K562 (cell line): ENCODE data around the gene SLC34A1. TPM values are rescaled to one million over a fixed set of nuclear protein-coding genes. Genes with fewer than 3 reads are reported as not detected.

Experiments used
- CBX5 ChIP-seq: IDR thresholded peaks from 2 replicates; pipeline ENCODE4 v1.6.1; 2014; ENCODE audit warnings: low read depth, borderline replicate concordance
- CC2D1A ChIP-seq: fragments of 450-650 bp; IDR thresholded peaks from 2 replicates; pipeline ENCODE4 v1.6.1; 2017; ENCODE audit warnings: mild to moderate bottlenecking
- CCNT2 ChIP-seq: IDR thresholded peaks from 2 replicates; pipeline ENCODE4 v1.6.1; 2011; ENCODE audit warnings: borderline replicate concordance, low read depth, mild to moderate bottlenecking, moderate library complexity, mixed read lengths, low read length; ENCODE audit not compliant: insufficient read length; ENCODE audit errors: extremely low read depth
- CHD1 ChIP-seq: fragments of 200-600 bp; sonication (generic); IDR thresholded peaks from one replicate; pipeline ENCODE4 v1.6.1; 2012; ENCODE audit warnings: mild to moderate bottlenecking, moderate library complexity, low read length, inconsistent platforms
- ILK ChIP-seq: fragments of 450-650 bp; IDR thresholded peaks from 2 replicates; pipeline ENCODE4 v1.6.1; 2016; ENCODE audit warnings: missing genetic modification characterization, low read depth, mild to moderate bottlenecking, missing compliant biosample characterization, moderate library complexity, borderline replicate concordance
- NRF1 ChIP-seq, 2 experiments: fragments of 450-650 bp; IDR thresholded peaks in 1 of 2; conservative IDR thresholded peaks in 1 of 2; 2 replicates each; pipeline ENCODE4 v1.6.1; 2014; ENCODE audit warnings: mild to moderate bottlenecking in 2 of 2
- PURB ChIP-seq: sonication (generic); formaldehyde crosslinking; IDR thresholded peaks from 2 replicates; pipeline ENCODE4 v1.9.0; 2021; ENCODE audit warnings: low read depth, mild to moderate bottlenecking, missing genetic modification reagents
- SMARCA4 ChIP-seq: fragments of 450-650 bp; IDR thresholded peaks from 2 replicates; pipeline ENCODE4 v1.6.1; 2016
- ZNF197 ChIP-seq: fragments of 200-800 bp; sonication (Bioruptor generic); IDR thresholded peaks from 2 replicates; pipeline ENCODE4 v1.6.1; 2016; ENCODE audit warnings: low read depth, missing genetic modification characterization, missing compliant biosample characterization
- ZNF324 ChIP-seq: fragments of 250-450 bp; sonication (Bioruptor Pico); IDR thresholded peaks from 2 replicates; pipeline ENCODE4 v1.4.0; 2020; ENCODE audit warnings: mild to moderate bottlenecking
- ZNF347 ChIP-seq: fragments of 450-650 bp; formaldehyde crosslinking; IDR thresholded peaks from 2 replicates; pipeline ENCODE4 v1.4.0; 2020; ENCODE audit warnings: low read depth, mild to moderate bottlenecking, moderate library complexity
- ZNF431 ChIP-seq: sonication (generic); formaldehyde crosslinking; IDR thresholded peaks from 2 replicates; pipeline ENCODE4 v1.8.0; 2022; ENCODE audit warnings: mild to moderate bottlenecking, missing genetic modification reagents
- ZNF699 ChIP-seq: fragments of 250-450 bp; sonication (Bioruptor Pico); IDR thresholded peaks from 2 replicates; pipeline ENCODE4 v1.8.0; 2021; ENCODE audit warnings: mild to moderate bottlenecking, moderate library complexity; ENCODE audit not compliant: insufficient replicate concordance
- polyA plus RNA-seq, 8 experiments: library from polyadenylated mRNA; depleted of rRNA in 4 of 8; stranded (reverse) in 5 of 8; unstranded in 3 of 8; fragments of >200 nt; fragmentation: Nextera tagmentation in 2 of 8; fragmentation: Illumina TruSeq in 1 of 8; extraction: Ambion mirVana in 2 of 8; extraction: Trizol in 1 of 8; gene quantifications; 2 replicates each; pipeline versions ENCODE4 v1.2.1 to v1.2.3, GENCODE V29; 2011 to 2014; ENCODE audit warnings: inconsistent platforms in 1 of 8, missing spikeins in 1 of 8
- total RNA-seq, 7 experiments: library from RNA; depleted of rRNA in 6 of 7; stranded (reverse); fragments of >200 nt in 6 of 7; fragmentation: Illumina TruSeq in 2 of 7; extraction: Trizol in 2 of 7; gene quantifications; 2 replicates each; pipeline versions ENCODE4 v1.2.1 to v1.2.3, GENCODE V29; 2011 to 2021; ENCODE audit warnings: low replicate concordance in 1 of 7
- TF ChIP-seq, protein P1 (sequence below): sonication (generic); formaldehyde crosslinking; IDR thresholded peaks from 2 replicates; pipeline ENCODE4 v1.8.1; 2023; ENCODE audit warnings: mild to moderate bottlenecking, missing genetic modification reagents
- TF ChIP-seq, protein P2 (sequence below): fragments of 250-450 bp; sonication (Bioruptor Pico); IDR thresholded peaks from 2 replicates; pipeline ENCODE4 v1.8.0; 2022; ENCODE audit warnings: moderate library complexity, mild to moderate bottlenecking, inconsistent platforms
- TF ChIP-seq, protein P3 (sequence below), 2 experiments: fragments of 200-800 bp in 1 of 2; sonication (Bioruptor generic) in 1 of 2; sonication (generic) in 1 of 2; formaldehyde crosslinking in 1 of 2; IDR thresholded peaks in 1 of 2; conservative IDR thresholded peaks in 1 of 2; 2 replicates each; pipeline versions ENCODE4 v1.5.0 to v1.6.1; 2016 to 2020; ENCODE audit warnings: missing compliant biosample characterization in 1 of 2, missing genetic modification characterization in 1 of 2, missing genetic modification reagents in 1 of 2
- TF ChIP-seq, protein P4 (sequence below): fragments of 450-650 bp; IDR thresholded peaks from 2 replicates; pipeline ENCODE4 v1.6.1; 2017; ENCODE audit warnings: mild to moderate bottlenecking, moderate library complexity
- TF ChIP-seq, protein P5 (sequence below): IDR thresholded peaks from 3 replicates; pipeline ENCODE4 v1.6.1; 2011; ENCODE audit warnings: borderline replicate concordance, mild to moderate bottlenecking, moderate library complexity; ENCODE audit not compliant: insufficient read length; ENCODE audit errors: extremely low read depth

Gene SLC34A1
- total and polyA plus RNA-seq, 9 of the 15 experiments (the other 6 are each of a cell fraction or from before 2014, with no cell fraction given), result not detected

DNA sequence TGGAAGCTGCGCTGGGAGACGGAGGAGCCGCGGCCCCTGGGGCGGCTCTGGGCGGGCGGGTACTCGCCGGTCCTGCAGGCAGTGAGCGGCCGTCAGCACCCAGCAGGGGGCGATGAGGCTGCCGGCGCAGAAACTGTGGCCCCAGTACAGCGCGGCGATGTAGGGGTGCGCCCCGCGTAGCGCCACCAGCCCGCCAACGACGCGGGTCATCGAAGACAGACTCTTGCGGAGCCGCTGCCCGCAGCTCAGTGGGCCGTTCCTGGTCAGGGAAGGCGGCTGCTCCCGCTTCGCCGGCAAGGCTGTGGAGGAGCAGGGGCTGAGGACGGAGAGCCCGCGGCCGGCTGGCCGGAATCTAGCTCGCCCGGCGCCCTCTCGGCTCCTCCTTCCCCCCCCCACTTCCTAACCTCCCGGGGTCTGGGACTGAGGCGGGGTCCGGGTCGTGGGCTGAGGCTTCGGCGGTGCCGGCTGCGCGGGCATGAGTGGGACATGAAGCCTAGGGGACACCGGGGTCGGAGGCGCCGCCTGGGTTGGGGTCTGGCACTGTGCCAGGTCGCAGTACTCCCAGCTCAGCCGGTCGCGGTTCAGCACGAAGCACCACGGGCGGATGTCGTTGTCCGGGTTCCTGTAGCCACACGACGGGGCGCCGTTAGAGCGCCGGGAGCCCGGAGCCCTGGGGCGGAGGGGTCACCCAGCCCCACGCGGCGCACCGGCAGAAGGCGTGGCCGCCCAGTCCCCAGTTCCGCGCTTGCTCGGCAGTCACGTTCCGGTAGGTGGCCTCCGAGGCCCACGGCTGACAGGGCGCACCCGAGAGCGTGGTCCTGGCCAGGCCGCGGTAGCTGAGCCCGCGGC is 19.8 kb downstream of the SLC34A1 start (continued):
- TF ChIP-seq, protein P1, sequence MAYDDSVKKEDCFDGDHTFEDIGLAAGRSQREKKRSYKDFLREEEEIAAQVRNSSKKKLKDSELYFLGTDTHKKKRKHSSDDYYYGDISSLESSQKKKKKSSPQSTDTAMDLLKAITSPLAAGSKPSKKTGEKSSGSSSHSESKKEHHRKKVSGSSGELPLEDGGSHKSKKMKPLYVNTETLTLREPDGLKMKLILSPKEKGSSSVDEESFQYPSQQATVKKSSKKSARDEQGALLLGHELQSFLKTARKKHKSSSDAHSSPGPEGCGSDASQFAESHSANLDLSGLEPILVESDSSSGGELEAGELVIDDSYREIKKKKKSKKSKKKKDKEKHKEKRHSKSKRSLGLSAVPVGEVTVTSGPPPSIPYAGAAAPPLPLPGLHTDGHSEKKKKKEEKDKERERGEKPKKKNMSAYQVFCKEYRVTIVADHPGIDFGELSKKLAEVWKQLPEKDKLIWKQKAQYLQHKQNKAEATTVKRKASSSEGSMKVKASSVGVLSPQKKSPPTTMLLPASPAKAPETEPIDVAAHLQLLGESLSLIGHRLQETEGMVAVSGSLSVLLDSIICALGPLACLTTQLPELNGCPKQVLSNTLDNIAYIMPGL, result no peak
- TF ChIP-seq, protein P2, sequence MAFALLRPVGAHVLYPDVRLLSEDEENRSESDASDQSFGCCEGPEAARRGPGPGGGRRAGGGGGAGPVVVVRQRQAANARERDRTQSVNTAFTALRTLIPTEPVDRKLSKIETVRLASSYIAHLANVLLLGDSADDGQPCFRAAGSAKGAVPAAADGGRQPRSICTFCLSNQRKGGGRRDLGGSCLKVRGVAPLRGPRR, result no peak
- TF ChIP-seq, protein P3, sequence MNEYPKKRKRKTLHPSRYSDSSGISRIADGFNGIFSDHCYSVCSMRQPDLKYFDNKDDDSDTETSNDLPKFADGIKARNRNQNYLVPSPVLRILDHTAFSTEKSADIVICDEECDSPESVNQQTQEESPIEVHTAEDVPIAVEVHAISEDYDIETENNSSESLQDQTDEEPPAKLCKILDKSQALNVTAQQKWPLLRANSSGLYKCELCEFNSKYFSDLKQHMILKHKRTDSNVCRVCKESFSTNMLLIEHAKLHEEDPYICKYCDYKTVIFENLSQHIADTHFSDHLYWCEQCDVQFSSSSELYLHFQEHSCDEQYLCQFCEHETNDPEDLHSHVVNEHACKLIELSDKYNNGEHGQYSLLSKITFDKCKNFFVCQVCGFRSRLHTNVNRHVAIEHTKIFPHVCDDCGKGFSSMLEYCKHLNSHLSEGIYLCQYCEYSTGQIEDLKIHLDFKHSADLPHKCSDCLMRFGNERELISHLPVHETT (CRISPR knock-in tag; conservative IDR thresholded peaks at IDR 0.05 in 1 of 2, IDR thresholded peaks at IDR 0.05 in 1 of 2), result peak in 1 of 2 experiments; percentile 90; a peak in 2 of 4 replicates
- no peak for TF ChIP-seq ZNF197 (CRISPR knock-in tag)
- no peak for TF ChIP-seq ZNF699 (CRISPR knock-in tag)
- no peak for TF ChIP-seq PURB (CRISPR knock-in tag)
- TF ChIP-seq, protein P4, sequence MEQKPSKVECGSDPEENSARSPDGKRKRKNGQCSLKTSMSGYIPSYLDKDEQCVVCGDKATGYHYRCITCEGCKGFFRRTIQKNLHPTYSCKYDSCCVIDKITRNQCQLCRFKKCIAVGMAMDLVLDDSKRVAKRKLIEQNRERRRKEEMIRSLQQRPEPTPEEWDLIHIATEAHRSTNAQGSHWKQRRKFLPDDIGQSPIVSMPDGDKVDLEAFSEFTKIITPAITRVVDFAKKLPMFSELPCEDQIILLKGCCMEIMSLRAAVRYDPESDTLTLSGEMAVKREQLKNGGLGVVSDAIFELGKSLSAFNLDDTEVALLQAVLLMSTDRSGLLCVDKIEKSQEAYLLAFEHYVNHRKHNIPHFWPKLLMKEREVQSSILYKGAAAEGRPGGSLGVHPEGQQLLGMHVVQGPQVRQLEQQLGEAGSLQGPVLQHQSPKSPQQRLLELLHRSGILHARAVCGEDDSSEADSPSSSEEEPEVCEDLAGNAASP, result no peak
- peak; percentile 58 to 69 for TF ChIP-seq NRF1 (conservative IDR thresholded peaks at IDR 0.05 in 1 of 2, IDR thresholded peaks at IDR 0.05 in 1 of 2)
- TF ChIP-seq ZNF324 (CRISPR knock-in tag), result no peak
- no peak for TF ChIP-seq CC2D1A
- no peak for TF ChIP-seq ILK (tag)
- no peak for TF ChIP-seq ZNF347 (CRISPR knock-in tag)
- TF ChIP-seq CHD1, result peak; percentile 68
- TF ChIP-seq CBX5, result peak; percentile 16; the same call in 1 of the 2 replicates
- TF ChIP-seq SMARCA4, result peak; percentile 38; the same call in 1 of the 2 replicates
- TF ChIP-seq CCNT2, result peak; percentile 79
- no peak for TF ChIP-seq ZNF431 (CRISPR knock-in tag)
- TF ChIP-seq, protein P5, sequence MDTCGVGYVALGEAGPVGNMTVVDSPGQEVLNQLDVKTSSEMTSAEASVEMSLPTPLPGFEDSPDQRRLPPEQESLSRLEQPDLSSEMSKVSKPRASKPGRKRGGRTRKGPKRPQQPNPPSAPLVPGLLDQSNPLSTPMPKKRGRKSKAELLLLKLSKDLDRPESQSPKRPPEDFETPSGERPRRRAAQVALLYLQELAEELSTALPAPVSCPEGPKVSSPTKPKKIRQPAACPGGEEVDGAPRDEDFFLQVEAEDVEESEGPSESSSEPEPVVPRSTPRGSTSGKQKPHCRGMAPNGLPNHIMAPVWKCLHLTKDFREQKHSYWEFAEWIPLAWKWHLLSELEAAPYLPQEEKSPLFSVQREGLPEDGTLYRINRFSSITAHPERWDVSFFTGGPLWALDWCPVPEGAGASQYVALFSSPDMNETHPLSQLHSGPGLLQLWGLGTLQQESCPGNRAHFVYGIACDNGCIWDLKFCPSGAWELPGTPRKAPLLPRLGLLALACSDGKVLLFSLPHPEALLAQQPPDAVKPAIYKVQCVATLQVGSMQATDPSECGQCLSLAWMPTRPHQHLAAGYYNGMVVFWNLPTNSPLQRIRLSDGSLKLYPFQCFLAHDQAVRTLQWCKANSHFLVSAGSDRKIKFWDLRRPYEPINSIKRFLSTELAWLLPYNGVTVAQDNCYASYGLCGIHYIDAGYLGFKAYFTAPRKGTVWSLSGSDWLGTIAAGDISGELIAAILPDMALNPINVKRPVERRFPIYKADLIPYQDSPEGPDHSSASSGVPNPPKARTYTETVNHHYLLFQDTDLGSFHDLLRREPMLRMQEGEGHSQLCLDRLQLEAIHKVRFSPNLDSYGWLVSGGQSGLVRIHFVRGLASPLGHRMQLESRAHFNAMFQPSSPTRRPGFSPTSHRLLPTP, result no peak
